ENCODE measurements around the gene TMOD1.

GRCh38 chr9:97506306-97506705 is 4.8 kb downstream of the TMOD1 start:
- TF ChIP-seq POLR2A (IDR thresholded peaks at IDR 0.05) (no peak), CTCF (IDR thresholded peaks at IDR 0.05) (no peak)

Data from thyroid gland (tissue), 4 donors.